BJ (cell line): ENCODE measurements around the gene LIMK1. TPM values are rescaled to one million over a fixed set of nuclear protein-coding genes. Genes with fewer than 3 reads are reported as not detected.

Experiments
- CTCF ChIA-PET: fragments of 350-600 bp; formaldehyde crosslinking; extraction: SDS; loops from one replicate; lab custom pipeline; 2021; ENCODE audit warnings: antibody characterized with exemption, inconsistent platforms; lab: Yijun Ruan, JAX
- POLR2A ChIA-PET: fragments of 300-600 bp; sonication (Branson Sonifier 250); formaldehyde crosslinking; extraction: SDS; loops from one replicate; lab custom pipeline; 2021; ENCODE audit warnings: antibody characterized with exemption; lab: Charles Lee
- DNase-seq: peaks from one replicate; pipeline ENCODE4 v3.0.0-alpha.2; 2011; ENCODE audit warnings: low read depth
- H3K27me3 ChIP-seq: 2 replicates; pipeline ENCODE4 v1.6.0; 2011; ENCODE audit warnings: low read length; ENCODE audit not compliant: control insufficient read depth, insufficient read depth
- H3K36me3 ChIP-seq: 2 replicates; pipeline ENCODE4 v1.5.1; 2011; ENCODE audit warnings: low read length; ENCODE audit not compliant: control insufficient read depth, insufficient read depth
- H3K4me3 ChIP-seq: 2 replicates; pipeline ENCODE4 v1.5.1; 2011; ENCODE audit warnings: low read depth, mild to moderate bottlenecking, control low read depth, low read length
- CTCF ChIP-seq: IDR thresholded peaks from 2 replicates; pipeline ENCODE4 v1.5.1; 2011; ENCODE audit warnings: low read depth, mild to moderate bottlenecking, control low read depth, inconsistent platforms, low read length, moderate library complexity; ENCODE audit not compliant: insufficient read depth
- polyA minus RNA-seq: library from RNA; depleted of rRNA, polyadenylated mRNA; stranded (reverse); fragments of >200 nt; gene quantifications from 2 replicates; pipeline ENCODE4 v1.2.3, GENCODE V29; 2011; rRNA and poly(A)+ RNA removed
- polyA plus RNA-seq: library from polyadenylated mRNA; depleted of rRNA; stranded (reverse); fragments of >200 nt; gene quantifications from 2 replicates; pipeline ENCODE4 v1.2.3, GENCODE V29; 2011; rRNA removed

The LIMK1 gene
- polyA plus RNA-seq = 29.8 and 45.7 TPM in 2 replicates
- 63.9 and 69.6 TPM in 2 replicates for polyA minus RNA-seq

DNA sequence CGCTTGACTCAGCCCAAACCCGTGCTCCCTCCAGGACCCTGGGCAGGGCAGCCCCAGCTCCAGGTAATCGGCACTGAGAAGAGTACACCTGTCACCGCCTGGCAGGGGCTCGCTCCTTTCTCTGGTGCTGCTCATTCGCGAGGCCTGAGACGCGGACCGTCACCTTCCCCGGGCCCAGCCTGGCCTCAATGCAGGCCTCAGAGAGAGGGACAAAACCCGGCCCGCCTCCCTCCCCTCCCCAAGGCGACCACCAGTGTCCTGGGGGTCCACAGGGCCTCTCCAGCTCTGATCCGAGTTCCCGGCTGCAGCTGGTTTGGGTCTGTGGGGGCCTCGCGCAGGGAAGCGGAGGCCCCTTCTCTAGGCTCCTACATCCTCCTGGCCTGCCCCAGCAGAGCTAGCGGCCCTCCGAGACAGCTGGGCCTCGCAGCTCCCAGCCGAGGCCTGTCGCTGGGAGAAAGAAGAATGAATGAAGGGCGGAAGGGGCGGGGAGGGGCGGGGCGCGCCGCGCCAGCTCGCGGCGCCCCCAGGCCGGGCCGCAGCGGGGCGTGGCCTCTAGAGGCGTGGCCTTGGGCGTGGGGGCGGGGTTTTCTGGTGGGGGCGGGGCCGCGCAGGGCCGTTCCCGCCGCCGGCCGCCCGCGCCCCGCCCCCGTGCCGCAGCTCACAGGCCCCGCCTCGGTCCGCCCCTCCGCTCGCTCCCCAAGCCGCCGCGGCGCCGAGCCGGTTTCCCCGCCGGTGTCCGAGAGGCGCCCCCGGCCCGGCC is at the start of gene LIMK1:
LIMK1 (plus strand) TSS at position 688 of the 760 bp plus-strand sequence. CDS start 187 bp downstream, outside the sequence.
- no peaks in the 10 kb centered on the region for H3K27me3 ChIP-seq
- POLR2A ChIA-PET = interaction anchor here (0.6 to 1.0 kb wide), 3 partner anchors 11 to 192 kb away, joined by 4 to 7 read pairs (median 5); no protein-coding TSS in a partner anchor
- no peak for DNase-seq
- peaks cover 6% of the 10 kb centered on the region for H3K36me3 ChIP-seq
- CTCF ChIA-PET = interaction anchor here (1.0 to 2.0 kb wide), 3 partner anchors 15 to 318 kb away, joined by 3 to 5 read pairs (median 3); no protein-coding TSS in a partner anchor
- no peak for TF ChIP-seq CTCF
- H3K4me3 ChIP-seq = peak within 1 kb of the TSS; percentile 70

GRCh38 chr7:74037609-74038008 is 46.0 kb upstream of the LIMK1 start:
- no peak for DNase-seq

DNA sequence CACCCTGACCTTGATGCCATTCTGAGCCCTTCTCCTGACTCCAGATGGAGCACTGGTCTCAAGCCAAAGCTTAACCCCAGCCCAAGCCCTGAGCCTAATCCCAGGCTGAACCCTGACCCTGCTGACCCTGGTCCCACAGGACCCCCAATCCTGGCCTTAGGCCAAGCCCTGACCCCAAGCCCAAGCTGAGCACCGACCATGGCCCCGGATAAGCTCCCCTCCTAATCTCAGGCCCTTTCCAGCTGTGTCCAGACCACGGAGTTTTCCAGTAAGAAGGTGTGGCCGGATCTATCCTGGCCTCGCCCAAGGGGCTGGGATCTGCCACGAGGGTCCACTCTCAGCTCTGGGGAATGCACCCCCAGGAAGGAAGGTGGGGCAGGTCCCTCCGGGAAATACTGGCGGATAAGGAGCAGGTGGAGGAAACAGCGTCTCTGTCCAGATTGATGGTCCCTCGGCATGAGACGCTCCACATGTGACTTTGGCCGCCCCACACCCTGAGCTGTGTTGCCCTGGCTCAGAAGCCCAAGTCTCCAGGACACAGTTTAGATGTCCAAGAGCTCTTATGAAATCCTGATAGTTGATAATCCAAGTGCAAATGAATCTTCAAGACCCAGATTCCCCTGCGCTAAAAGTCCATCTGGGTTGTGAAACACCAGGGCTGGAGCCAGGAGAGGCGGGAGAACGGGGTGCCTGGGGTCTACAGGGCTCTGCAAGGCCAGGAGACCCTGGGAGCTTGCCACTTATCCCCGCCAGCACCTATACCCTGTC is 45.2 kb upstream of the LIMK1 start:
- ChIA-PET POLR2A (interaction anchor here (0.6 kb wide), 1 partner anchor 10 kb away, joined by 3 read pairs; no protein-coding TSS in a partner anchor), CTCF (interaction anchor here (1.0 to 5.2 kb wide), 6 partner anchors 9 to 363 kb away, joined by 3 to 31 read pairs (median 4); partner anchors contain the start of gene ELN)
- H3K4me3 ChIP-seq = no peak overlapping the region
- DNase-seq = no peak
- no peak for TF ChIP-seq CTCF
- no peaks in the 10 kb centered on the region for H3K27me3 ChIP-seq
- peaks cover 7% of the 10 kb centered on the region for H3K36me3 ChIP-seq

More at GRCh38 chr7:74037609-74038008, 46.0 kb upstream of the LIMK1 start:
- no peak for TF ChIP-seq CTCF
- H3K36me3 ChIP-seq = peaks cover 7% of the 10 kb centered on the region
- CTCF ChIA-PET = interaction anchor here (0.8 to 5.2 kb wide), 5 partner anchors 11 to 363 kb away, joined by 3 to 31 read pairs (median 4); partner anchors contain the start of gene ELN
- no peaks in the 10 kb centered on the region for H3K27me3 ChIP-seq
- H3K4me3 ChIP-seq = no peak overlapping the region
- POLR2A ChIA-PET = interaction anchor here (0.7 kb wide), 1 partner anchor 77 kb away, joined by 8 read pairs; no protein-coding TSS in a partner anchor

- ChIA-PET CTCF (interaction anchor here (1.3 to 5.2 kb wide), 3 partner anchors 10 to 168 kb away, joined by 3 to 31 read pairs (median 4); partner anchors contain the start of gene ELN), POLR2A (no interaction called here)
- no peak for DNase-seq
- H3K27me3 ChIP-seq = no peaks in the 10 kb centered on the region
- no peak overlapping the region for H3K4me3 ChIP-seq
- H3K36me3 ChIP-seq = peaks cover 7% of the 10 kb centered on the region
- no peak for TF ChIP-seq CTCF
These were observed 44.3 kb upstream of the LIMK1 start for GRCh38 chr7:74039337-74039736.
